ENCODE results near the gene MADCAM1. TPM values are rescaled to one million over a fixed set of nuclear protein-coding genes. Genes with fewer than 3 reads are reported as not detected.

MADCAM1 gene
- total RNA-seq, 1 donor from 2014 or later = 0.07 TPM

- DNase-seq (ENCODE audit: low read depth, low spot score) = no peak
Observed at GRCh38 chr19:532561-533363, 36.5 kb downstream of the MADCAM1 start.

DNA sequence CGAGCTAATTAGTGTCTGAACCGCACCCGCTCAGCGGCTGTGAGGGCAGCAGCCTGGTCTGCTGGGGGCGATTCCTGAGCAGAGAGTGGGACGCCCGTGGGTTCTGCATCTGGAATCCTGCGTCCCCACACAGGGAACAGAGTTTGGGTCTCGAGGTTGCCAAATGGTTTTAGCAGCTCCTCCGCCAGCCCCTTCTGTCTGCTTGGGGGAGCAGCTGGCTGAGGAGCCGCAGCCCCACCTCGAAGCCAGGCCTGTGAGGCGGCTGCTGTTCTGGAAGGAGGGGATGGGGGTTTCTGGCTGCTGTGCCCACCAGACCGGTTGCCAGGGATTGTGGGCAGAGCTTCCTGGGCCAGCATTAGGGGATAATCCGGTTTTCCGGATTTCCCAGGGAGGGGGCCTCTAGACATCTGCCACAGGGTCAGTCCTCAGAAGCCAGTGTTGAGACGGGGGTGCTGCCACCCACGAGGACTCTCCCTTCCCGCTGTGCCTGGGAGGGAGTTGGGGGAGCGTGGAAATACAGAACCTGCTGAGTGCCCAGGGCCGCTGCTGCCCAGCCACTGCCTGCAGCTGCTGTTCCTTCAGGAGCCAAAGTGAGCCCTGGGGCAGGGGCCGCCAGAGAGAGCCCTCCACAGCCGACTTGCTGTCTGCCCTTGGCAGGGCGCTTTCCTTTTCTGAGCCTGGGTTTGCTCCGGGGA is 37.2 kb downstream of the MADCAM1 start:
- DNase-seq (ENCODE audit: low read depth, low spot score) = no peak

- DNase-seq (ENCODE audit: low read depth, low spot score) = no peak
Observed at GRCh38 chr19:534088-534487, 37.8 kb downstream of the MADCAM1 start.

DNA sequence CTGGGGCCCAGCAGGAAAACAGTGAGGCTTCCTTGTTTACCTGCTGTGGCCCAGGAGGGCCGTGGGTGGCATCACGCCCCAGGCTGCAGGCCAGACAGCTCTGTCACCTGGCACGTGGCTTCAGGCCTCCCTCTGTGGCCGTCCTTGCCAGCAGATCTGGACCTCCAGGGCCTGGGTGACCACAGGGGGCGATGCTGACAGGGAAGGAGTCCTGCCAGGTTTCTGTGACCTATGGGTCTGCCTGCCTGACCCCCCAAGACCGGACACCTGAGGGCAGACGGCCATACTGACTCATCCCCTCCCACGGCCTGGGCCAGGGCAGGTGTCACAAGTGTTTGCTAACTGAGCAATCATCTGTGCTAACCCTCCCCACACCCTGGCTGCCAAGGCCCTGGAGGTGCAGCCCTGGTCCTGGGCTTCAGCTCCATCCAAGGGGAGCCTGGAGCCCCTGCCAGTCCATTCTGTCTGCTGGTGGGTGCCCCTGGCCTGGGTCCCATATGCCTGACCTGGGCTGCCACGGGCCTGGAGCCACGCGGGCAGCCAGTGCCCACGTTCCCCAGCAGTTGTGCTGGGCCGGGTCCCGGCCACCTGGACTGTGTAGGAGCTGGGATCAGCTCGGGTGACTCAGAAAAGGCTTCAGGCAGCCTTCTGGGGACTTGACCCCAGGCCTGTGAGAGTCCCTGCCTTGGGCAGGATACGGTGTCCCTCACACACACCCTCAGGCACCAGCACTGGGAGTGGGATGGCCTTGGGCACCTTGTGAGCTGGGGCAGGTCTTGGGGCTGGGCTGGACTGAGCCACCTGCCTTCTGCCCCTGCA is 38.9 kb downstream of the MADCAM1 start:
- DNase-seq (ENCODE audit: low read depth, low spot score) = no peak

GRCh38 chr19:536031-536880 is 40.0 kb downstream of the MADCAM1 start:
- DNase-seq (ENCODE audit: low read depth, low spot score) = no peak

DNA sequence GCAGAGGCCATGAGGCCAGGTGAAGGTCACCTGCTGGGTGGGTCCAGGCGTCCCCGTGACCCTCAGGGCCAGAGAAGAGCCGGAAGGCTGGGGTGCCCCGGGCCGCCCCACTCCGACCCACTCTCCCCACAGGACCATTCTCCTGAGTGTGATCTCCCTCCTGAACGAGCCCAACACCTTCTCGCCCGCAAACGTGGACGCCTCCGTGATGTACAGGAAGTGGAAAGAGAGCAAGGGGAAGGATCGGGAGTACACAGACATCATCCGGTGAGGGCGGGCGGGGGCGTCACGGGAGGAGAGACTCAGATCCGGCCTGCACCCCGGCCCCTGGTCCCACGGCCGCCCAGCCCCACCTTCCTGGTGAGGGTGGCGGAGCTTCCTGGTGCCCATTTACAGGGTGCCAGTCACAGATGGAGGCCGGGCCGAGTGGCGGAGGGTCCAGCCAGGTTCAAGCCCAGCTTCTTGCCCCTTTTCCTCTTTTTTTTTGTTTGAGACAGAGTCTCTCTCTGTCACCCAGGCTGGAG is 40.7 kb downstream of the MADCAM1 start:
- DNase-seq (ENCODE audit: low read depth, low spot score) = no peak

DNA sequence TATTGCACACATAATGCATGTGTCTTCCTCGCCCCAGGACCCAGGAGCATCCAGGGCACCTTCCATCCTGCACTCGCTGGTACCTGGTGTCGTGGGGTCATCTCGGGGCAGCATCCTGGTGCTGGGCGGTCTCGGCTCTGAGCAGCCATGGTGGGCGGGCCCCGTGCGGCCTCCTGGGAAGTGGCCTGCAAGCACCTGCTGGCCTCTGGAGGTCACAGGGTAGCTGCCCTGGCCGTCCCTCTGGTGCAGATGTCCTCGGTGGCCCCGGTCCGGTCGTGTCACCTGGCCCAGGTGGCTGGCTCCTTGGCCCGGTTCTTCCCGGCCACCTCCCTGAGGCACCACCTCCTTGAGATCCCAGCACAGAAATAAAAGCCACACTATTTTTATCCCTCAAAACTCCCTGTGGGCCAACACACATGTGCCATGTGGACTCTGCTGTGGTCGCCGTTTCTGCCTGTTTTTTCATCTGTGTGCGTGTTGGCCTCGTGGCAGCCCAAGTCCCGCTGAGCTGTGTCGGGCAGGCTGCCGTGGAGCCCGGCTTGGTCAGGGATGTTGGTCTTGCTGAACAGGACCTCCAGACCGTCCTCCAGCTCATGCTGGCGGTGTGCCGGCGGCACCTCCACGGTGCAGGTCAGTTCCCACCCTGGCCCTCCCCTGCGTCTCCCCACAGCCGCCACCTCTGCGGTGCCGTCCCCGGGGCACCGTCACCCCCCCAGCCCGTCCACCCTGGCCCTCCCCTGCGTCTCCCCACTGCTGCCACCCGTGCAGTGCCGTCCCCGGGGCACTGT is 42.5 kb downstream of the MADCAM1 start:
- no peak for DNase-seq (ENCODE audit: low read depth, low spot score)

DNA sequence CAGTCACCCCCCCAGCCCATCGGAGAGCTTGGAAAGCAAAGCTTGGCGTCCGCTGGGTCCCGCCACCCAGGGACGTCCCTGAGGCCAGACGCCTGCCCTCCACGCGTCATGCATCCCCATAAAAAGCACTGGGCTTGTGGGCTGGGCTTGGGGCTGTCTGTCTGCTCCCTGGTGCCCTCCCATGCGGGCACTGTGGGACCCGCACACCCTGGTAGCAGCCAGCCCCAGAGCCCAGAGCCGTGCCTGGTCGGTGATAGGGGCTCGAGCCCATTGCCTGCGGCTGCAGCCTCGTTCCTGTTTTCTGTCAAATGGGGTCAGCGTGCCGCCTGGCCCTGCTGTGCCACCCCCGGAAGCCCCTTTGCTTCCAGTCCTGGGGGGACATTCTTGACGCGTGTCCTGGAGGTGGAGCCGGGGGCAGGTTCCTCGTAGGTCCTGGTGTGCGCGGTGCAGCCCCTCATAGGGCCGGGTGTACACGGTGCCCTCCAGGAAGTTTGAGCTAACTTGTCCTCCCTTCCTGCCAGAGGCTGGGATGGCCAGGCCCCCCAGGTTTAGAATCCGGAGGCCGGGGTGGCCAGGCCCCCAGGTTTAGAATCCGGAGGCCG is 43.2 kb downstream of the MADCAM1 start:
- DNase-seq (ENCODE audit: low read depth, low spot score) = no peak

DNA sequence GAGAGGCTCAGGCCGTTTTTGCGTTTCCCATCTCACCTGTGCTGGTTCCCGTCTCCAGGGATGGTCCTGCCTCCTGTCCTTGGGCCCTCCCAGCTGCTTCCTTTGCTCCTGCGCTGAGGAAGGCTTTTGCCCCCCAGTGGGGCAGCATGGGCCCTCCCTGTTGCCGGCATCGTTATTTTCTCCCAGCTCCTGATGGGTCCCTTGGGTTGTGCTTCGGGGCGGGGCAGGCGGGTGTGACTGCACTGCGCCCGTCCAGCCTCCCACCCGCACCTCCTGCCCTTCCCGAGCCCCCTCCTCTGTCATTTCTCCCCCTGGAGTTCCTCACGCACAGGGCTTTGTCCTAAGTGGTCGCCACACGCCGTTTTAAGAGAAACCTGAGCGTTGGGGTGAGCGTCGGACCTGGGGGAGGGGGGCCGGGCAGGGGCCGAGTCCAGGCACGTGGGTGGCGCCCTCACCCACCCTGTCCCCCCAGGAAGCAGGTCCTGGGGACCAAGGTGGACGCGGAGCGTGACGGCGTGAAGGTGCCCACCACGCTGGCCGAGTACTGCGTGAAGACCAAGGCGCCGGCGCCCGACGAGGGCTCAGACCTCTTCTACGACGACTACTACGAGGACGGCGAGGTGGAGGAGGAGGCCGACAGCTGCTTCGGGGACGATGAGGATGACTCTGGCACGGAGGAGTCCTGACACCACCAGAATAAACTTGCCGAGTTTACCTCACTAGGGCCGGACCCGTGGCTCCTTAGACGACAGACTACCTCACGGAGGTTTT is 44.8 kb downstream of the MADCAM1 start:
- DNase-seq (ENCODE audit: low read depth, low spot score) = no peak

DNA sequence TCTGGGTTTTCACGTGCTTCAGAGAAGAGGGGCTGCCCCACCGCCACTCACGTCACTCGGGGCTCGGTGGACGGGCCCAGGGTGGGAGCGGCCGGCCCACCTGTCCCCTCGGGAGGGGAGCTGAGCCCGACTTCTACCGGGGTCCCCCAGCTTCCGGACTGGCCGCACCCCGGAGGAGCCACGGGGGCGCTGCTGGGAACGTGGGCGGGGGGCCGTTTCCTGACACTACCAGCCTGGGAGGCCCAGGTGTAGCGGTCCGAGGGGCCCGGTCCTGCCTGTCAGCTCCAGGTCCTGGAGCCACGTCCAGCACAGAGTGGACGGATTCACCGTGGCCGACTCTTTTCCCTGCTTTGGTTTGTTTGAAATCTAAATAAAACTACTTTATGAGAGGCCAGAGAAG is 45.4 kb downstream of the MADCAM1 start:
- DNase-seq (ENCODE audit: low read depth, low spot score) = no peak

GRCh38 chr19:542173-542866 is 46.0 kb downstream of the MADCAM1 start:
- no peak for DNase-seq (ENCODE audit: low read depth, low spot score)

DNA sequence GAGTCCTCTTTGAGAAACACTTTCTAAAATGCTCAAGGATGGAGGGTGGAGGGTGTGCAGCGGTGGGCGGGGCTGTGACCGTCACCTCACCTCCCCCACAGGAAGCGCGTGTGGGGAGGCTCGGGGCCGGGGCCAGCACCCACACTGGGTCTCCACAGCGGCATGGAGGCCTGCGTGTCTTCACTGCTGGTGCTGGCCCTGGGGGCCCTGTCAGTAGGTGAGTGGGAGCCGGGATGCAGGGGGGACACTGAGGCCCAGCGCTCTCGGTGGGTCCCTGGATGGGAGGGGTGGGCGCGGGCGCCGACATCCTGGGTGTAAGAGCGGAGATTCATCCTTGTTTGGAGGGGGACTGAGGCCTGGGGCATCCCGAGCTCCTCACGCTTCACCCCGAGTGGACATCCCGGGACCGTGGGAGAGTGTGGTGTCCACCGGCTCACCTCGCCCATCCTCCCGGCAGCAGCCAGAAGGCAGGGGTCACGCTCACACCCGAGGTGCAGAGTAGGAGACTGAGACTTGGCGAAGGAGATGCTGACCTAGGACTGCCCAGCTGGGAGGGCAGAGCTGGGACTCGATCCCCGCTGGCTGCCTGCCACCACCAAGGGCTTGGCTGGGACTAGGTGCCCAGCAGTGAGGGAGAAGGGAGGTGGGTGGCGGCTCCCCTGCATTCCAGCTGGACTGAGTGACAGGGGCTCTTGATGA is 47.8 kb downstream of the MADCAM1 start, which contains the start of gene GZMM:
Gene GZMM (plus strand): TSS at position 144 of the 699 bp plus-strand sequence. CDS start 19 bp downstream, at position 163.
- no peak for DNase-seq (ENCODE audit: low read depth, low spot score)

DNA sequence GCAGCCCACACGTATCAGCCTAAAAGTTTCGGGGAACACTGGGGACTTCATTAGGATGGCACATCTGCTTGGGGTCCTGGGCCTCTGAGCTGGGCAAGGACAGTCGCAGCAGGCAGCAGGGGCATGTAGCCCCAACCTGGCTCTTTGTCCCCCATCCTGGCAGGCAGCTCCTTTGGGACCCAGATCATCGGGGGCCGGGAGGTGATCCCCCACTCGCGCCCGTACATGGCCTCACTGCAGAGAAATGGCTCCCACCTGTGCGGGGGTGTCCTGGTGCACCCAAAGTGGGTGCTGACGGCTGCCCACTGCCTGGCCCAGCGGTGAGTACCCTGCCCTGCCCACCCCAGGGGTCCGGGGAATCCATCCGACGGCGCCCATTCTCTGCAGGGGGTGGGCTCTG is 50.8 kb downstream of the MADCAM1 start:
- DNase-seq (ENCODE audit: low read depth, low spot score) = no peak

DNA sequence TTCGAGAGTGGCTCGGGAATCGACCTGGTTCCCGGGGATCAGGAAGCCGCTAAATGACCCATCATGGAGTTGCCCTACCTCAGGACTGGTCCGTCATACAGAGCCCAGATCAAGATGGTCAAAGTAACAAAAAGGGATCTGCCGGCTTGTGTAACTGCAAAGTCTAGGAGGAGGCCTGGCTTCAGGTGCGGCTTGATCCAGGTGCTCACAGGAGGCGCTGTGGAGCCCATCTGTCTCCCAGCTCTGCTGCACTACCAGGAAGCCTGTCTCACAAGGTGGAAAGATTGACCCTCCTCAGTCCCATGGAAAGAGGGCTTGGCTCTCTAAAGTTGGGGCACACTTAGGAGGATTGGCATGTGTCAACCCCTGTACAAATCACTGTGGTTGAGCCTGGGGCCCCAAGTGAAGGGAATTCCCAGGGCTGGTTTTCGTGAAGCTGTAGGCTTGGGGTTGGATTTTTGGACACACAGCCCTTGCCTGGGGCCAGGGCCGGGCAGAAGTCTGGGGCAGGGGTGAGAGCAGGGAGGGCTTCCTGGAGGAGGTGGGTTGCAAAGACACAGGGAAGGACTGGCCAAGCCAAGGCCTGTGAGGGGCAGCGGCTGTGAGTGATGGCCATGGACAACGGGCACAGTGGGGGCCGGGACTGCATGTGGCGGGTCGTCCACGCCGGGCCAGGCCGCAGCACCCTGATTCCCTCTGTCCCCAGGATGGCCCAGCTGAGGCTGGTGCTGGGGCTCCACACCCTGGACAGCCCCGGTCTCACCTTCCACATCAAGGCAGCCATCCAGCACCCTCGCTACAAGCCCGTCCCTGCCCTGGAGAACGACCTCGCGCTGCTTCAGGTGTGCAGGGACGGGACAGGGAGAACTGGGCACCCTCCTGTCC is 51.8 kb downstream of the MADCAM1 start:
- DNase-seq (ENCODE audit: low read depth, low spot score) = no peak

- DNase-seq (ENCODE audit: low read depth, low spot score) = no peak
Observed at GRCh38 chr19:548886-549830, 52.9 kb downstream of the MADCAM1 start.

Measured in pulmonary artery endothelial cell (primary cell).